ENCODE measurements around the gene KATNB1.

DNA sequence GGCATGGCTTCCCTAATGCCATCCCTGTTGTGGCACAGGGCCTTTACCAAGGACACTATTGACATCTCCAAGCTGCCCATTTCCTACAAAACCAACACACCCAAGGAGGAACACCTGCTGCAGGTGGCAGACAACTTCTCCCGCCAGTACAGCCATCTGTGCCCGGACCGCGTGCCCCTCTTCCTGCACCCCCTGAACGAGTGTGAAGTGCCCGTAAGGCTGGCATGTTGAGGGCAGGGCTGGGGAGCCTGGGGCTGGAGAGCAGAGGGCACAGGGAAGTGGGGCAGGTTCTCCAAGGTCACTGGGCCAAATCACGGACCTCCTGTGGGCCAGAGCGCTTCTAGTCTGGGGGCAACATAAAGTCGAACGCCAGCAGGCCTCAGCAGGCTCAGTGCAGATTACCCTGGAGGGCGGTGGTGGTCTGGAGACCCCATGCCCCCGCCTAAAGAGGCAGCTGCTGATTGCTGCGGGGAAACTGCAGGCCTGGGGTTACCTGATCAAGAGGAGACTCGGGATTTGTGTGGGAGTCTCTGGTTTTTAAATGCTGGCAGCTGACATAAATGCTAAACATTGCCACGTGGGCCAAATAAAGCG, 36.7 kb upstream of the KATNB1 start:
- TF ChIP-seq EZH2phosphoT487 (IDR thresholded peaks at IDR 0.05) = no peak
- TF ChIP-seq, protein P1, sequence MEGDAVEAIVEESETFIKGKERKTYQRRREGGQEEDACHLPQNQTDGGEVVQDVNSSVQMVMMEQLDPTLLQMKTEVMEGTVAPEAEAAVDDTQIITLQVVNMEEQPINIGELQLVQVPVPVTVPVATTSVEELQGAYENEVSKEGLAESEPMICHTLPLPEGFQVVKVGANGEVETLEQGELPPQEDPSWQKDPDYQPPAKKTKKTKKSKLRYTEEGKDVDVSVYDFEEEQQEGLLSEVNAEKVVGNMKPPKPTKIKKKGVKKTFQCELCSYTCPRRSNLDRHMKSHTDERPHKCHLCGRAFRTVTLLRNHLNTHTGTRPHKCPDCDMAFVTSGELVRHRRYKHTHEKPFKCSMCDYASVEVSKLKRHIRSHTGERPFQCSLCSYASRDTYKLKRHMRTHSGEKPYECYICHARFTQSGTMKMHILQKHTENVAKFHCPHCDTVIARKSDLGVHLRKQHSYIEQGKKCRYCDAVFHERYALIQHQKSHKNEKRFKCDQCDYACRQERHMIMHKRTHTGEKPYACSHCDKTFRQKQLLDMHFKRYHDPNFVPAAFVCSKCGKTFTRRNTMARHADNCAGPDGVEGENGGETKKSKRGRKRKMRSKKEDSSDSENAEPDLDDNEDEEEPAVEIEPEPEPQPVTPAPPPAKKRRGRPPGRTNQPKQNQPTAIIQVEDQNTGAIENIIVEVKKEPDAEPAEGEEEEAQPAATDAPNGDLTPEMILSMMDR (IDR thresholded peaks at IDR 0.05) = no peak
- TF ChIP-seq EZH2 (IDR thresholded peaks at IDR 0.05) = no peak

Measured in neural progenitor cell (in vitro differentiated cells).